Panc1 (cell line): Measurements from ENCODE around the gene TTC9C. TPM values are rescaled to one million over a fixed set of nuclear protein-coding genes. Genes with fewer than 3 reads are reported as not detected.

ENCODE experiments used
- ATAC-seq: fragments of 200-7000 bp; cut with Tn5 transposase; 2 replicates; pipeline ENCODE4 v1.9.1; 2020; ENCODE audit warnings: mild to moderate bottlenecking, moderate library complexity
- BruUV-seq: library from RNA; stranded (reverse); fragments of 400-500 nt; replicated peaks from 2 replicates; lab custom pipeline; 2021; lab: Mats Ljungman, UMichigan
- CTCF ChIA-PET: fragments of 300-600 bp; sonication (Branson Sonifier 250); formaldehyde crosslinking; loops from one replicate; lab custom pipeline; 2022; ENCODE audit warnings: antibody characterized with exemption; lab: Charles Lee
- POLR2A ChIA-PET: fragments of 300-600 bp; sonication (Branson Sonifier 250); formaldehyde crosslinking; loops from one replicate; lab custom pipeline; 2022; ENCODE audit warnings: antibody characterized with exemption; lab: Charles Lee
- DNase-seq: peaks from one replicate; pipeline ENCODE4 v3.0.0-alpha.2; 2010; ENCODE audit warnings: low read depth, low spot score
- H3K27ac ChIP-seq: 2 replicates; pipeline ENCODE4 v1.5.1; 2011; ENCODE audit warnings: mild to moderate bottlenecking, low read length, inconsistent platforms
- H3K27me3 ChIP-seq: fragments of 200-500 bp; sonication (Bioruptor generic); 2 replicates; pipeline ENCODE4 v1.6.0; 2014; ENCODE audit warnings: low read length, inconsistent platforms; ENCODE audit not compliant: control insufficient read depth, insufficient read depth
- H3K36me3 ChIP-seq: fragments of 200-500 bp; sonication (Bioruptor generic); 2 replicates; pipeline ENCODE4 v1.5.1; 2014; ENCODE audit warnings: inconsistent platforms, mild to moderate bottlenecking, low read length, moderate library complexity; ENCODE audit not compliant: control insufficient read depth, insufficient read depth
- H3K4me1 ChIP-seq: 2 replicates; pipeline ENCODE4 v1.5.1; 2011; ENCODE audit warnings: inconsistent platforms, mild to moderate bottlenecking, low read length, moderate library complexity; ENCODE audit not compliant: control insufficient read depth, insufficient read depth
- H3K4me3 ChIP-seq, 2 experiments: 2 replicates each; pipeline ENCODE4 v1.5.1; 2011 to 2012; ENCODE audit warnings: low read depth in 2 of 2, low read length in 2 of 2, mild to moderate bottlenecking in 2 of 2, inconsistent platforms in 1 of 2, moderate library complexity in 1 of 2
- H3K9me3 ChIP-seq: fragments of 200-500 bp; sonication (Bioruptor generic); 2 replicates; pipeline ENCODE4 v1.5.1; 2014; ENCODE audit warnings: low read depth, mild to moderate bottlenecking, inconsistent platforms, low read length, moderate library complexity; ENCODE audit not compliant: control insufficient read depth, insufficient read depth
- POLR2AphosphoS5 ChIP-seq: IDR thresholded peaks from 2 replicates; pipeline ENCODE4 v1.6.1; 2012; ENCODE audit warnings: mild to moderate bottlenecking, low read depth, low read length, moderate library complexity
- REST ChIP-seq, 2 experiments: IDR thresholded peaks; 2 replicates each; pipeline ENCODE4 v1.6.1; 2011 to 2012; ENCODE audit warnings: low read depth in 2 of 2, control low read depth in 1 of 2, low read length in 1 of 2, mild to moderate bottlenecking in 1 of 2, moderate library complexity in 1 of 2; ENCODE audit not compliant: insufficient read depth in 1 of 2
- SIN3A ChIP-seq: IDR thresholded peaks from 2 replicates; pipeline ENCODE4 v1.6.1; 2012; ENCODE audit warnings: low read depth, mild to moderate bottlenecking, low read length, moderate library complexity, borderline replicate concordance; ENCODE audit not compliant: insufficient read depth
- TCF7L2 ChIP-seq: IDR thresholded peaks from 2 replicates; pipeline ENCODE4 v1.6.1; 2011; ENCODE audit warnings: mild to moderate bottlenecking, low read depth, low read length, inconsistent platforms
- in situ Hi-C: cut with HindIII; loops from 2 replicates; pipeline ENCODE4 v1.10.0; 2016; ENCODE audit warnings: low sequenced_read_pairs, low pct_unique_long_range_greater_than_20kb
- intact Hi-C: fragments of 100-400 bp; cut with micrococcal nuclease; formaldehyde crosslinking; loops from one replicate; pipeline ENCODE4 v1.10.0; 2022; ENCODE audit not compliant: unreplicated experiment
- total RNA-seq: library from RNA; stranded (reverse); gene quantifications from one replicate; pipeline ENCODE4 v1.2.1, GENCODE V29; 2021; ENCODE audit not compliant: unreplicated experiment
- TF ChIP-seq, protein P1 (sequence below): fragments of 450-650 bp; IDR thresholded peaks from 2 replicates; pipeline ENCODE4 v1.5.1; 2017; ENCODE audit warnings: mild to moderate bottlenecking

TTC9C gene
- total RNA-seq, 1 experiment from 2014 or later = 39.4 TPM

- ChIA-PET POLR2A (interaction anchor here (0.5 kb wide), 1 partner anchor 207 kb away, joined by 3 read pairs; no protein-coding TSS in a partner anchor), CTCF (no interaction called here)
- ATAC-seq = 0 out of 2 replicates have a peak, but pooled peaks have one; percentile 8
- TF ChIP-seq, protein P1, sequence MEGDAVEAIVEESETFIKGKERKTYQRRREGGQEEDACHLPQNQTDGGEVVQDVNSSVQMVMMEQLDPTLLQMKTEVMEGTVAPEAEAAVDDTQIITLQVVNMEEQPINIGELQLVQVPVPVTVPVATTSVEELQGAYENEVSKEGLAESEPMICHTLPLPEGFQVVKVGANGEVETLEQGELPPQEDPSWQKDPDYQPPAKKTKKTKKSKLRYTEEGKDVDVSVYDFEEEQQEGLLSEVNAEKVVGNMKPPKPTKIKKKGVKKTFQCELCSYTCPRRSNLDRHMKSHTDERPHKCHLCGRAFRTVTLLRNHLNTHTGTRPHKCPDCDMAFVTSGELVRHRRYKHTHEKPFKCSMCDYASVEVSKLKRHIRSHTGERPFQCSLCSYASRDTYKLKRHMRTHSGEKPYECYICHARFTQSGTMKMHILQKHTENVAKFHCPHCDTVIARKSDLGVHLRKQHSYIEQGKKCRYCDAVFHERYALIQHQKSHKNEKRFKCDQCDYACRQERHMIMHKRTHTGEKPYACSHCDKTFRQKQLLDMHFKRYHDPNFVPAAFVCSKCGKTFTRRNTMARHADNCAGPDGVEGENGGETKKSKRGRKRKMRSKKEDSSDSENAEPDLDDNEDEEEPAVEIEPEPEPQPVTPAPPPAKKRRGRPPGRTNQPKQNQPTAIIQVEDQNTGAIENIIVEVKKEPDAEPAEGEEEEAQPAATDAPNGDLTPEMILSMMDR = no peak
- no peak for TF ChIP-seq REST (IDR thresholded peaks at IDR 0.05; ENCODE audit: insufficient read depth in 1 of 2, low read depth in 2 of 2, low read length in 1 of 2)
- TF ChIP-seq POLR2AphosphoS5 = no peak
- no peak for TF ChIP-seq TCF7L2
- TF ChIP-seq SIN3A = no peak
- DNase-seq = no peak
- in situ Hi-C loops (no loop called here), intact Hi-C loops (no loop called here)
- no peaks in the 10 kb centered on the region for H3K27me3 ChIP-seq
- H3K9me3 ChIP-seq = no peaks in the 10 kb centered on the region
- no peaks in the 10 kb centered on the region for H3K4me1 ChIP-seq
- H3K4me3 ChIP-seq = no peak overlapping the region
- H3K27ac ChIP-seq = no peak overlapping the region
- no peaks in the 10 kb centered on the region for H3K36me3 ChIP-seq
- no TSS peak for BruUV-seq
Measured at GRCh38 chr11:62687508-62688396, 40.5 kb upstream of the TTC9C start.

- intact Hi-C loops = no loop called here
- Histone ChIP-seq H3K27me3 (no peaks in the 10 kb centered on the region), H3K4me3 (no peak overlapping the region), H3K27ac (no peak overlapping the region), H3K4me1 (no peaks in the 10 kb centered on the region), H3K9me3 (no peaks in the 10 kb centered on the region), H3K36me3 (no peaks in the 10 kb centered on the region)
- in situ Hi-C loops = no loop called here
- POLR2A ChIA-PET = interaction anchor here (0.5 kb wide), 1 partner anchor 208 kb away, joined by 3 read pairs; no protein-coding TSS in a partner anchor
- no TSS peak for BruUV-seq
- TF ChIP-seq, protein P1 = no peak
- TF ChIP-seq REST (IDR thresholded peaks at IDR 0.05; ENCODE audit: insufficient read depth in 1 of 2, low read depth in 2 of 2, low read length in 1 of 2) = no peak
- TF ChIP-seq SIN3A = no peak
- TF ChIP-seq POLR2AphosphoS5 = no peak
- TF ChIP-seq TCF7L2 = no peak
- CTCF ChIA-PET = no interaction called here
- DNase-seq (no peak), ATAC-seq (no peak)
Measured at GRCh38 chr11:62688491-62688890, 39.8 kb upstream of the TTC9C start.
